Stimulated activated CD8-positive, alpha-beta memory T cell treated with anti-CD3 and anti-CD28 coated beads, Interleukin-15, amount 100 ng/mL, for 24 hours (primary cell): ENCODE data around the gene ULK1.

Source experiments
- DNase-seq: peaks from one replicate; pipeline ENCODE4 v3.0.0-alpha.2; 2020; ENCODE audit warnings: low read depth

ULK1 gene

GRCh38 chr12:131892711-131893604, 1.5 kb upstream of the ULK1 start:
- no peak for DNase-seq

GRCh38 chr12:131893605-131894312, 663 bp upstream of the ULK1 start:
- DNase-seq = no peak

- no peak for DNase-seq
These were observed 688 bp downstream of the ULK1 start for GRCh38 chr12:131894981-131895639.

GRCh38 chr12:131895640-131896079, 1.2 kb downstream of the ULK1 start:
- DNase-seq = no peak

- DNase-seq = peak; percentile 38
These were observed 1.8 kb downstream of the ULK1 start for GRCh38 chr12:131896080-131896810.

- DNase-seq = no peak
These were observed 2.4 kb downstream of the ULK1 start for GRCh38 chr12:131896811-131897270.

GRCh38 chr12:131897276-131897675, 2.9 kb downstream of the ULK1 start:
- no peak for DNase-seq

GRCh38 chr12:131897875-131898274, 3.5 kb downstream of the ULK1 start:
- DNase-seq = no peak

GRCh38 chr12:131900397-131900796, 6.0 kb downstream of the ULK1 start:
- DNase-seq = no peak

GRCh38 chr12:131901431-131902331, 7.3 kb downstream of the ULK1 start:
- DNase-seq = no peak

- no peak for DNase-seq
These were observed 8.2 kb downstream of the ULK1 start for GRCh38 chr12:131902332-131903241.

- no peak for DNase-seq
These were observed 9.1 kb downstream of the ULK1 start for GRCh38 chr12:131903270-131904255.

- DNase-seq = no peak
These were observed 9.9 kb downstream of the ULK1 start for GRCh38 chr12:131904346-131904745.

GRCh38 chr12:131905081-131905629, 10.7 kb downstream of the ULK1 start:
- no peak for DNase-seq

GRCh38 chr12:131905630-131906091, 11.2 kb downstream of the ULK1 start:
- no peak for DNase-seq

- no peak for DNase-seq
These were observed 13.1 kb downstream of the ULK1 start for GRCh38 chr12:131907379-131908091.
